Thyroid gland (tissue), 4 donors: ENCODE measurements around the gene DQX1. TPM values are rescaled to one million over a fixed set of nuclear protein-coding genes. Genes with fewer than 3 reads are reported as not detected.

ENCODE experiments used
- DNase-seq, 2 donors: peaks; one replicate each; pipeline ENCODE4 v3.0.0-alpha.2; 2019
- H3K27ac ChIP-seq, 3 donors: fragments of 200-600 bp; sonication (generic); 1 replicate in 2 of 3; 2 replicates in 1 of 3; pipeline ENCODE4 v1.5.1; 2016 to 2019; ENCODE audit warnings: mild to moderate bottlenecking in 1 of 3, moderate library complexity in 1 of 3
- H3K27me3 ChIP-seq: fragments of 200-600 bp; sonication (generic); one replicate; pipeline ENCODE4 v1.5.1; 2019
- H3K36me3 ChIP-seq, 2 donors: fragments of 200-600 bp; sonication (generic); one replicate each; pipeline ENCODE4 v1.5.1; 2016 to 2019
- H3K4me1 ChIP-seq, 2 donors: fragments of 200-600 bp; sonication (generic); one replicate each; pipeline ENCODE4 v1.5.1; 2017 to 2019
- H3K4me3 ChIP-seq, 3 donors: fragments of 200-600 bp; sonication (generic); replicated peaks in 1 of 3; 1 replicate in 2 of 3; 2 replicates in 1 of 3; pipeline ENCODE4 v1.5.1; 2016; ENCODE audit warnings: mild to moderate bottlenecking in 1 of 3
- H3K9me3 ChIP-seq: fragments of 200-600 bp; sonication (generic); one replicate; pipeline ENCODE4 v1.5.1; 2017
- POLR2A ChIP-seq, 2 donors: fragments of 450-650 bp; IDR thresholded peaks; one replicate each; pipeline ENCODE4 v1.6.1; 2017; ENCODE audit warnings: antibody characterized with exemption in 2 of 2, mild to moderate bottlenecking in 2 of 2, moderate library complexity in 1 of 2
- WGBS, 2 donors: methylation state at CpG; one replicate each; pipeline ENCODE4 v1.1.5; 2017; 5-methylcytosine and 5-hydroxymethylcytosine counted together
- intact Hi-C: fragments of 100-400 bp; cut with DNase I; formaldehyde crosslinking; loops from one replicate; pipeline ENCODE4 v1.15.1; 2023
- total RNA-seq, 4 donors: library from RNA; depleted of rRNA; stranded (reverse); fragments of >200 nt; gene quantifications; one replicate each; pipeline ENCODE4 v1.2.3, GENCODE V29; 2016
- TF ChIP-seq, protein P1 (sequence below), 6 experiments: fragments of 200-600 bp in 3 of 6; fragments of 450-650 bp in 3 of 6; sonication (generic) in 3 of 6; IDR thresholded peaks; one replicate each; pipeline ENCODE4 v1.5.1; 2016 to 2019; ENCODE audit warnings: antibody characterized with exemption in 6 of 6, mild to moderate bottlenecking in 2 of 6, inconsistent platforms in 1 of 6, moderate library complexity in 1 of 6

Gene DQX1
- total RNA-seq, 4 donors from 2014 or later = not detected

DNA sequence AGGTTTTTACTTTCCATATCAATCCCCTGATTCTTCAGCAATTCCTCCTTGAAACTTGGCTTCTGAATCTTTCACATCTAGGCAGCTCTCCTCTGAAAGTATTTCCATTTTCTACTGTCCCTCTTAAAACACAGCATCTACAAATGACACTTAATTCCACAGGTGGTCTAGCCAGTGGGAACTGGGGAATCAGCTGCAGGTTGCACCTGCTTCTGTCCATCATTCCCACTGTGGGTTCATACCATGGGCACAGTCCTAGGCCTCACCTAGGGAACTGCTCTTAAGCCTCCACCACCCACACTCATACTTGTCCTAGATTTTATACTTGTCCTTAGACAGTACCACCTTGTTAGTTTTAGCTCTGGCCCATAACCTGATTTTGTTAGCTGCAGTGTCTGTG lies 25.5 kb upstream of the DQX1 start:
- TF ChIP-seq, protein P1, sequence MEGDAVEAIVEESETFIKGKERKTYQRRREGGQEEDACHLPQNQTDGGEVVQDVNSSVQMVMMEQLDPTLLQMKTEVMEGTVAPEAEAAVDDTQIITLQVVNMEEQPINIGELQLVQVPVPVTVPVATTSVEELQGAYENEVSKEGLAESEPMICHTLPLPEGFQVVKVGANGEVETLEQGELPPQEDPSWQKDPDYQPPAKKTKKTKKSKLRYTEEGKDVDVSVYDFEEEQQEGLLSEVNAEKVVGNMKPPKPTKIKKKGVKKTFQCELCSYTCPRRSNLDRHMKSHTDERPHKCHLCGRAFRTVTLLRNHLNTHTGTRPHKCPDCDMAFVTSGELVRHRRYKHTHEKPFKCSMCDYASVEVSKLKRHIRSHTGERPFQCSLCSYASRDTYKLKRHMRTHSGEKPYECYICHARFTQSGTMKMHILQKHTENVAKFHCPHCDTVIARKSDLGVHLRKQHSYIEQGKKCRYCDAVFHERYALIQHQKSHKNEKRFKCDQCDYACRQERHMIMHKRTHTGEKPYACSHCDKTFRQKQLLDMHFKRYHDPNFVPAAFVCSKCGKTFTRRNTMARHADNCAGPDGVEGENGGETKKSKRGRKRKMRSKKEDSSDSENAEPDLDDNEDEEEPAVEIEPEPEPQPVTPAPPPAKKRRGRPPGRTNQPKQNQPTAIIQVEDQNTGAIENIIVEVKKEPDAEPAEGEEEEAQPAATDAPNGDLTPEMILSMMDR (IDR thresholded peaks at IDR 0.05) = no peak
- no peak for TF ChIP-seq POLR2A (IDR thresholded peaks at IDR 0.05)
- Histone ChIP-seq H3K27ac (no peak overlapping the region), H3K9me3 (no peaks in the 10 kb centered on the region), H3K36me3 (peaks cover 0 to 2% of the 10 kb centered on the region in 2 donors), H3K4me3 (no peak overlapping the region), H3K4me1 (peaks cover 8 to 15% of the 10 kb centered on the region in 2 donors), H3K27me3 (no peaks in the 10 kb centered on the region)
- intact Hi-C loops = no loop called here
- no peak for DNase-seq

DNA sequence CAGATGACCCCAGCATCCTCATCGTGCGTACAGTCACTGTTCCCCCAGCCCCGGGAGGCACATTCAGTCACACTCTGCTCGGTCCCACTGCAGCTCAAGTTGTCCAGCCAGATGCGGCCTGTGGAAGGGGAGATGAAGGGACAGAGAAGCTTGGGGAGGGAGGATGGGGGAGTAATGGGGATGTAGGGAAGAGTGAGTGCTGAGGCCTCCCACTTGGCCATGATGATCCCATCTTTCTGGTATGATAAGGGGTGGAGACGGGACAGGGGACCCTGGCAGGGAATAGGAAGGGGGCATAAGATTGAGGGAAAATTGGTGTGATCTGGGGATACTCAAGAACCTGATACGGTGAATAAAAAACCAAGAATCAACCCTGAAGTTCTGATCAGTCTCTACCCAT lies 24.2 kb upstream of the DQX1 start:
- no peak for DNase-seq
- peaks cover 8% of the 10 kb centered on the region in 2 donors for H3K4me1 ChIP-seq
- intact Hi-C loops = no loop called here
- H3K27me3 ChIP-seq = no peaks in the 10 kb centered on the region
- 86 to 90% methylated on average over 7 of the region's 7 CpGs for WGBS, 2 donors
- H3K36me3 ChIP-seq = no peaks in the 10 kb centered on the region
- no peak overlapping the region for H3K4me3 ChIP-seq
- no peaks in the 10 kb centered on the region for H3K9me3 ChIP-seq
- no peak for TF ChIP-seq POLR2A (IDR thresholded peaks at IDR 0.05)
- TF ChIP-seq, protein P1 (IDR thresholded peaks at IDR 0.05) = no peak
- H3K27ac ChIP-seq = no peak overlapping the region

DNA sequence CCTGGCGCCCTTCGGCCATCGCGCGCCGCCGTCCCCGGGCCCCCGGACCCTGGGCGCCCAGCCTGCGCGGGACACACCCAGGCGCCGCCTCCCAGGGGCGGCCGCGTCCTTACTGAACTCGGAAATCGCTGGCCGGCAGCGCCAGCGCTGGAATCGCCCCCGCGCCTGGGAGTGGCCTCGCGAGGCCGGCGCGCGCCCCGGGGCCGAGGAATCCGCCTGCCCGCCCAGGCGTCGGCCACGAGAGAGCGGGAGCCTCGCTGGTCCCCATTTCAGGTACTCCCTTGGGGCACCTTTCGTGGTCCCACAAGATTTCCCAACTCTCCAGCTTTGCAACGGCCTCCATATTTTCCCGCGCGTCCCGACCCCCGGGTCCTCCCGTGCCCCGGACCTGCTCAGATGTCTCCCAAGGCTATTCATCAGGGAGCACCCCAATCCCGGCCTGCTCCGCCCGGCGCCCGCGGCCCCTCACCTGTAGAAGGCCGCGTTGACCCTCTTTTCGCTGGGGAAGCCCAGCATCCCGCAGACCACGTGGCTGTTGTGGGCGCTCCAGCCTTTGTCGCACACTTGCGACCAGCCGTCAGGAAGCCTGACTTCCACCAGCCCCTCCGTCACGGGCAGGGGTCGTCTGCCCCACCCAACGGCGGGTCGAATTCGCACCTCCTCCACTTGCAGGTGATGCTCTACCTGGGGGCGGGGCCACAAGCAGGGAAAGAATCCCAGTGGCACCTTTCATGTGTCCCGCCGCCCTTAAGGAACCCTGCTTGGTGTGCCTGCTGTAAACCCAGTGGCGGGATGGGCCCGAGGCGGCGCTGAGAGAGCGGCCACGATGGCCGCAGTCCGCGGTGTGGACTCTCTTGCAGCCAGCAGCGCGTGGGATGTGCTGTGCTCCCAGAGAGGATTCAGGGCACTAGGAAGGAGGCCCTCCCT lies 23.1 kb upstream of the DQX1 start:
- peak; percentile 63 to 64 for DNase-seq
- Histone ChIP-seq H3K4me3 (peak overlapping the region in 2 of 3 donors; percentile 30 to 49), H3K4me1 (peaks cover 7 to 8% of the 10 kb centered on the region in 2 donors), H3K27me3 (no peaks in the 10 kb centered on the region), H3K27ac (peak overlapping the region in 2 of 3 donors; percentile 11 to 57), H3K9me3 (no peaks in the 10 kb centered on the region), H3K36me3 (no peaks in the 10 kb centered on the region)
- intact Hi-C loops = no loop called here
- 8 to 26% methylated on average over 13 to 52 of the region's 85 CpGs for WGBS, 2 donors
- TF ChIP-seq POLR2A (IDR thresholded peaks at IDR 0.05) = peak in 1 of 2 donors; percentile 33
- TF ChIP-seq, protein P1 (IDR thresholded peaks at IDR 0.05) = no peak

DNA sequence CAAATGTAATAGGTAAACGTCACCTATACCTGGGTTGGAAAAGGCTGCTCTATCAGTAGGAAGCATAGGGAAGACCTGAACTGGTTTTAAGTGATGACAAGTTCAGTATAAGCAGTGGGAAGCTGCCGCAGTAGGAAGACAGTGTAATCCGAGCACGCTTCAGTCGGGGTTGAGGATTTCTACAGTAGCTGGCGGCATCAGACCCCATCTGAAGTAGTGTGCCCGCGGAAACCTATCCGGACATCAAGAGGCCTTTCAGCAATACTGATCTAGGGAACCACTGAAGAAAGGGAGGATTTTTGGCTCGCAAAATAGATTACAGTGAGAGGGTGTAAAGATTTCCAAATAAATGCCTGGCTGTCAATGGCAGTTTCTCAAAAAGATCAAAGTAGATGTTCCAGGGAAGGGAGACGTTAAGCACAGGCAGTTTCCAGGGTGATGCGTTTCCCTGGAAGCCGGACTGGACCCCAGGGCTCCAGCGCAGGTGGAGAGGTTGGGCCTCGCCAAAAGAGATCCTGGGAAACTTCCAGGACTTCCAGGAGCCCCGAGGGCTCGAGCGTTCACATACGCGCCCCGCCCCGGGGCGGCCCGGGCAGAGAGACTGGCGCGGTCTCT lies 22.4 kb upstream of the DQX1 start:
- TF ChIP-seq, protein P1 (IDR thresholded peaks at IDR 0.05) = no peak
- no peak for TF ChIP-seq POLR2A (IDR thresholded peaks at IDR 0.05)
- no peaks in the 10 kb centered on the region for H3K9me3 ChIP-seq
- intact Hi-C loops = no loop called here
- H3K27me3 ChIP-seq = no peaks in the 10 kb centered on the region
- no peak for DNase-seq
- no peaks in the 10 kb centered on the region for H3K36me3 ChIP-seq
- WGBS, 2 donors = 25% methylated on average over 15 to 16 of the region's 26 CpGs
- H3K4me1 ChIP-seq = peaks cover 7 to 8% of the 10 kb centered on the region in 2 donors
- H3K27ac ChIP-seq = peak overlapping the region in 2 of 3 donors; percentile 11 to 57
- peak overlapping the region in 2 of 3 donors; percentile 30 to 49 for H3K4me3 ChIP-seq

DNA sequence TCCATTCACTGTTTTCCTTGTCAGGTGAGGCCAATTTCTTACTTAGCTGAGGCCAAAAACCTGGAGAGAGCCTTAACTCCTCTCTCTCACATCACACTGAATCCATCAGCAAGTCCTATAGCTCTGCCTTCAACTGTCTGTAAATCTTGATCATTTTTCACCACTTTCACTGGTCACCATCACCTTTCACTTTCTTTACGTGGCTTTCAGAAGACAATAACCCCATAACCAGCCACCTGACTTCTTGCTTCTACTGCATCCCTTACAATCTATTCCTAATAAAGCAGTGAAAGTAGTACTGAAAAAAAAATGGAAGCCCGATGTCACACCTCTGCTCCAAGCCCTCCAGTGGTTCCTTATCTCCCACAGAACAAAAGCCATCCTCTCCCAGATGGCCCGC lies 20.0 kb upstream of the DQX1 start:
- Histone ChIP-seq H3K9me3 (no peaks in the 10 kb centered on the region), H3K36me3 (no peaks in the 10 kb centered on the region), H3K27ac (no peak overlapping the region), H3K4me3 (no peak overlapping the region), H3K4me1 (peaks cover 7 to 8% of the 10 kb centered on the region in 2 donors), H3K27me3 (no peaks in the 10 kb centered on the region)
- intact Hi-C loops = no loop called here
- no peak for TF ChIP-seq POLR2A (IDR thresholded peaks at IDR 0.05)
- TF ChIP-seq, protein P1 (IDR thresholded peaks at IDR 0.05) = no peak
- WGBS, 2 donors = 72 to 82% methylated on average over 3 of the region's 3 CpGs
- no peak for DNase-seq
